Progenitor cell of endocrine pancreas (in vitro differentiated cells): ENCODE data around the gene MPPED1. TPM values are rescaled to one million over a fixed set of nuclear protein-coding genes. Genes with fewer than 3 reads are reported as not detected.

Experiments used
- DNase-seq: peaks from one replicate; pipeline ENCODE4 v3.0.0; 2021; ENCODE audit warnings: low spot score; ENCODE audit not compliant: unreplicated experiment
- H3K27ac Mint-ChIP-seq: 2 replicates; pipeline ENCODE4 v1.8.0; 2021; ENCODE audit warnings: mild to moderate bottlenecking, moderate library complexity, mixed read lengths
- H3K27me3 Mint-ChIP-seq: 2 replicates; pipeline ENCODE4 v1.8.0; 2021; ENCODE audit warnings: mixed read lengths
- H3K36me3 Mint-ChIP-seq: 2 replicates; pipeline ENCODE4 v1.8.0; 2022; ENCODE audit warnings: mixed read lengths; ENCODE audit not compliant: insufficient read depth
- H3K4me1 Mint-ChIP-seq: 2 replicates; pipeline ENCODE4 v1.8.0; 2021; ENCODE audit warnings: low read depth, mixed read lengths
- H3K4me3 Mint-ChIP-seq: 2 replicates; pipeline ENCODE4 v1.8.0; 2021; ENCODE audit warnings: low read depth, mild to moderate bottlenecking, moderate library complexity, mixed read lengths
- H3K9me3 Mint-ChIP-seq: 2 replicates; pipeline ENCODE4 v1.8.0; 2021; ENCODE audit warnings: low read depth, mixed read lengths
- CTCF ChIP-seq: fragments of 200-600 bp; sonication (generic); IDR thresholded peaks from one replicate; pipeline ENCODE4 v1.5.0; 2021; ENCODE audit warnings: antibody characterized with exemption, mild to moderate bottlenecking; ENCODE audit not compliant: unreplicated experiment
- total RNA-seq: library from RNA; stranded (reverse); gene quantifications from 2 replicates; pipeline ENCODE4 v1.2.1, GENCODE V29; 2021

MPPED1 gene
- total RNA-seq, 1 donor from 2014 or later = 0.96 TPM

- no peak for DNase-seq
- peaks cover 12% of the 10 kb centered on the region for H3K27me3 Mint-ChIP-seq
- no peaks in the 10 kb centered on the region for H3K36me3 Mint-ChIP-seq
Measured at GRCh38 chr22:43516996-43517635, 105.3 kb downstream of the MPPED1 start.

GRCh38 chr22:43520632-43521039, 108.8 kb downstream of the MPPED1 start:
- Mint-ChIP-seq H3K9me3 (no peaks in the 10 kb centered on the region), H3K4me1 (no peaks in the 10 kb centered on the region), H3K4me3 (no peak overlapping the region), H3K27ac (no peak overlapping the region), H3K27me3 (peaks cover 16% of the 10 kb centered on the region), H3K36me3 (no peaks in the 10 kb centered on the region)
- DNase-seq = no peak
- TF ChIP-seq CTCF = no peak

More at GRCh38 chr22:43516996-43517635, 105.3 kb downstream of the MPPED1 start:
- H3K4me3 Mint-ChIP-seq = no peak overlapping the region
- H3K4me1 Mint-ChIP-seq = no peaks in the 10 kb centered on the region
- no peak overlapping the region for H3K27ac Mint-ChIP-seq
- no peaks in the 10 kb centered on the region for H3K9me3 Mint-ChIP-seq
- no peak for TF ChIP-seq CTCF

GRCh38 chr22:43521716-43522115, 109.9 kb downstream of the MPPED1 start:
- TF ChIP-seq CTCF = no peak
- no peak overlapping the region for H3K27ac Mint-ChIP-seq
- no peaks in the 10 kb centered on the region for H3K9me3 Mint-ChIP-seq
- H3K27me3 Mint-ChIP-seq = peaks cover 13% of the 10 kb centered on the region
- DNase-seq = no peak
- H3K4me1 Mint-ChIP-seq = no peaks in the 10 kb centered on the region
- H3K36me3 Mint-ChIP-seq = no peaks in the 10 kb centered on the region
- no peak overlapping the region for H3K4me3 Mint-ChIP-seq

GRCh38 chr22:43526117-43526655, 114.4 kb downstream of the MPPED1 start:
- no peak for DNase-seq
- H3K27ac Mint-ChIP-seq = no peak overlapping the region
- H3K4me3 Mint-ChIP-seq = no peak overlapping the region
- H3K27me3 Mint-ChIP-seq = peaks cover 4% of the 10 kb centered on the region
- no peaks in the 10 kb centered on the region for H3K4me1 Mint-ChIP-seq
- H3K9me3 Mint-ChIP-seq = no peaks in the 10 kb centered on the region
- TF ChIP-seq CTCF = no peak
- no peaks in the 10 kb centered on the region for H3K36me3 Mint-ChIP-seq

GRCh38 chr22:43526946-43527345, 115.1 kb downstream of the MPPED1 start:
- Mint-ChIP-seq H3K27ac (no peak overlapping the region), H3K36me3 (no peaks in the 10 kb centered on the region), H3K4me3 (no peak overlapping the region), H3K27me3 (peaks cover 4% of the 10 kb centered on the region), H3K9me3 (no peaks in the 10 kb centered on the region), H3K4me1 (no peaks in the 10 kb centered on the region)
- DNase-seq = no peak
- no peak for TF ChIP-seq CTCF
